ENCODE measurements around the gene ZFAND3.

- TF ChIP-seq CTCF (conservative IDR thresholded peaks at IDR 0.05; ENCODE audit: low read depth, low read length): no peak
- TF ChIP-seq EZH2 (IDR thresholded peaks at IDR 0.05; ENCODE audit: borderline replicate concordance, low read depth, low read length, poor library complexity, severe bottlenecking): no peak
Observed at GRCh38 chr6:38043259-38043753, 223.8 kb downstream of the ZFAND3 start.
